Left renal cortex interstitium (tissue), 4 donors: ENCODE measurements around the gene TBC1D16. TPM values are rescaled to one million over a fixed set of nuclear protein-coding genes. Genes with fewer than 3 reads are reported as not detected.

Experiments used
- polyA plus RNA-seq, 4 donors: library from polyadenylated mRNA; unstranded; fragments of 120-200 nt; gene quantifications; one replicate each; pipeline ENCODE4 v1.2.1, GENCODE V29; 2013; ENCODE audit not compliant: insufficient read length in 4 of 4

The TBC1D16 gene
- polyA plus RNA-seq, 4 donors = 28.0 to 37.1 (median 33.9) TPM

Other genes starting within 250 kb of the TBC1D16 start
- 10 to 100 TPM; 11.5 to 17.5 (median 13.4) TPM for gene CBX8, start 238.8 kb downstream of the TBC1D16 start, polyA plus RNA-seq
- 10 to 100 TPM; 11.9 to 17.4 (median 14.6) TPM for gene CBX4, start 196.4 kb downstream of the TBC1D16 start, polyA plus RNA-seq
- gene CCDC40, start 770 bp upstream of the TBC1D16 start, polyA plus RNA-seq = 10 to 100 TPM; 10.1 to 25.5 (median 16.5) TPM
- 10 to 100 TPM; 34.5 to 73.6 (median 54.2) TPM for gene GAA, start 65.7 kb upstream of the TBC1D16 start, polyA plus RNA-seq
- 100 to 1,000 TPM; 111 to 125 (median 115) TPM for gene EIF4A3, start 111.3 kb upstream of the TBC1D16 start, polyA plus RNA-seq
- 1 to 10 TPM in 3 of 4 donors, under 1 TPM in 1; 0.56 to 3.0 (median 2.3) TPM for gene CARD14, start 134.2 kb upstream of the TBC1D16 start, polyA plus RNA-seq
- gene SGSH, start 184.5 kb upstream of the TBC1D16 start, polyA plus RNA-seq = 10 to 100 TPM; 27.7 to 59.7 (median 45.2) TPM
- 10 to 100 TPM; 19.8 to 35.2 (median 28.0) TPM for gene SLC26A11, start 184.6 kb upstream of the TBC1D16 start, polyA plus RNA-seq
- 10 to 100 TPM; 47.0 to 94.1 (median 69.6) TPM for gene RNF213, start 225.0 kb upstream of the TBC1D16 start, polyA plus RNA-seq